GM18951 (cell line): ENCODE measurements around the gene LRRC42.

ENCODE experiments used
- POLR2A ChIP-seq: IDR thresholded peaks from 4 replicates; pipeline ENCODE4 v1.6.1; 2011; ENCODE audit warnings: mild to moderate bottlenecking; ENCODE audit not compliant: insufficient read length, insufficient read depth; ENCODE audit errors: extremely low read depth
- in situ Hi-C: fragments of 300-500 bp; cut with MboI; formaldehyde crosslinking; loops from one replicate; pipeline ENCODE4 v1.12.0; 2022; ENCODE audit warnings: low sequenced_read_pairs, mixed read lengths, inconsistent platforms; ENCODE audit not compliant: unreplicated experiment

Gene LRRC42

GRCh38 chr1:54011316-54012007 lies 65.3 kb downstream of the LRRC42 start:
- no peak for TF ChIP-seq POLR2A

DNA sequence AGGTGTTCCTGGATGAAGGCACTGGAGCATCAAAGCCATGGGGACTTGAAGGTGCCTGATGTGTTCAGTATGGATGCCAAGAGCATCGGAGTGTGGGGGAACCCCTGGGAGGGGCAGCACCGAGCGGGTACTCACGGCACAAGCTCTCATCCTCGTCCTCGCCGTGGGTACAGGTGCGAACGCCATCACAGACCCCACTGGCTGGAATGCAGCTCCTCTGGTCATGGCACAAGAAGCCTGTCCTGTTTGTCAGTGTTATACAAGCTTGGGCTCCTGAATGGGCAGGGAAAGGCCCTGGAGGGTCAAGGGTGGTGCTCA lies 65.8 kb downstream of the LRRC42 start:
- no peak for TF ChIP-seq POLR2A
- in situ Hi-C loops: no loop called here

More at GRCh38 chr1:54011316-54012007, 65.3 kb downstream of the LRRC42 start:
- in situ Hi-C loops: no loop called here

- TF ChIP-seq POLR2A: no peak
- in situ Hi-C loops: no loop called here
Measured at GRCh38 chr1:54012863-54013262, 66.7 kb downstream of the LRRC42 start.

- TF ChIP-seq POLR2A: no peak
- in situ Hi-C loops: no loop called here
Measured at GRCh38 chr1:54013393-54014008, 67.4 kb downstream of the LRRC42 start.

- in situ Hi-C loops: no loop called here
- no peak for TF ChIP-seq POLR2A
Measured at GRCh38 chr1:54014009-54014629, 68.0 kb downstream of the LRRC42 start.

DNA sequence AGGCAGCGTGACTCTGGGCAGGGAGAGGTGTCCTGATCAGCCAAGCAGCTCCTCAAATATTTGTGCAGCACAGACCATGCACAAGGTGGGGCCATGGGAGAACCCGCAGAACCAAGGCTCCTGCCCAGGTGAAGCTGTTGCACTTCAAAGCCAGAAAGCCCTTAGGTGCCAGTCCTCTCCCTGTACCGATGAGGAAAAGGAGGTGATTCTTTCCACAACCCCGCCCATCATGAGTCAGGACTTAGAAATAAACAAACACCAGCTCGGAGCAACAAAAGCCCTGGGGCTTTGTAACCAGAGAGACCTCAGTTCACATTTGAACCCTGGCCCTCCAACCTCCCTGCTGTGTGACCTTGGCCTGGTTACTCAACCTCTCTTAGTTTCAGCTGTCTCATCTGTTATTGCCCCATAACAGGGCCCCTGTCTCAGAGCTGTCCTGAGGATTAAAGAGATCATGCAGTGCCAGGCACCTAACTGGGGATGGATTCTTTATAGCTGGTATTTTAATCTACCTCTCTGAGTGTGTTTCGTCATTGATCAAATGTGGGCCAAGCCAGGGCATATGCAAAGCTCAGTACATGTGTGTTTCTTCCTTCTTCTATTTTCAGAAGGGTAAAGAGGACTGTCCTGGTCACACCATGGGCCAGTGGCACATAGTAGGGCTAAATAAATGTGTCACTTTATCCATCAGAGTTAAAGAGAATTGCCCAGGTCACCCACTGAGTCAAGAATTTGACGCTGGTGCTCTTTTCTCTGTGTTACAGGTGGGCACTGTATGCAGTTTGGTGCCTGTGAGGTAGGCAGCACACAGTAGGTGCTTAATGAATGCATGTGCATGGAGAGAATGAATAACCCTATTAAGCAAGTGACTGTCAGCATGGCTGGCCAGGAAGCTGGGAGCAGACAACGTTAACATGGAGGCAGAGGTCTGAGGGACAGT lies 70.5 kb downstream of the LRRC42 start:
- in situ Hi-C loops: no loop called here
- no peak for TF ChIP-seq POLR2A
